HepG2 (cell line): ENCODE results near the gene IRAK4. TPM values are rescaled to one million over a fixed set of nuclear protein-coding genes. Genes with fewer than 3 reads are reported as not detected.
"Not testable (repeated sequence)": the region's sequence is repeated elsewhere in the genome, so short reads cannot be mapped to it uniquely, and the experiment has no call there.

Experiments used
- ATAC-seq: fragments of 200-7000 bp; cut with Tn5 transposase; 3 replicates; pipeline ENCODE4 v1.9.1; 2020; ENCODE audit warnings: mild to moderate bottlenecking, moderate library complexity
- BruUV-seq: library from RNA; stranded (reverse); fragments of 400-500 nt; replicated peaks from 2 replicates; lab custom pipeline; 2021; lab: Mats Ljungman, UMichigan
- CTCF ChIA-PET: fragments of 300-600 bp; formaldehyde crosslinking; extraction: SDS; loops from one replicate; lab custom pipeline; 2021; ENCODE audit warnings: low total read pairs, inconsistent platforms, low intra/inter-chr PET ratio; lab: Yijun Ruan, JAX
- POLR2A ChIA-PET: fragments of 350-600 bp; sonication (Branson Sonifier 250); formaldehyde crosslinking; loops from one replicate; lab custom pipeline; 2020; ENCODE audit warnings: antibody characterized with exemption, inconsistent platforms; lab: Yijun Ruan, JAX
- DNase-seq: peaks from one replicate; pipeline ENCODE4 v3.0.0-alpha.2; 2015; ENCODE audit warnings: low spot score
- FAIRE-seq: peaks from 3 replicates; lab custom pipeline; 2011; peaks lifted over from hg19 to GRCh38; lab: Jason Lieb, UNC
- H2AFZ ChIP-seq: one replicate; pipeline ENCODE4 v1.6.1; 2011; ENCODE audit warnings: low read length, inconsistent platforms
- H3K27ac ChIP-seq: fragments of 300-600 bp; 3 replicates; pipeline ENCODE4 v1.8.0; 2011; ENCODE audit warnings: mixed run types, mild to moderate bottlenecking, mixed read lengths, low read length, inconsistent platforms; ENCODE audit not compliant: insufficient read depth; ENCODE audit errors: extremely low read length
- H3K27me3 ChIP-seq, 2 experiments: fragments of 200-600 bp in 1 of 2; 2 replicates in 1 of 2; 3 replicates in 1 of 2; pipeline versions ENCODE4 v1.6.0 to v1.8.0; 2011; ENCODE audit warnings: low read length in 2 of 2, mild to moderate bottlenecking in 2 of 2, moderate library complexity in 2 of 2, inconsistent platforms in 1 of 2; ENCODE audit not compliant: insufficient read depth in 2 of 2, control insufficient read depth in 1 of 2
- H3K36me3 ChIP-seq, 2 experiments: fragments of 200-600 bp in 1 of 2; replicated peaks in 1 of 2; 2 replicates in 1 of 2; 3 replicates in 1 of 2; pipeline versions ENCODE4 v1.5.1 to v1.8.0; 2011; ENCODE audit warnings: low read length in 2 of 2, inconsistent platforms in 1 of 2; ENCODE audit not compliant: insufficient read depth in 2 of 2, control insufficient read depth in 1 of 2
- H3K4me1 ChIP-seq: 2 replicates; pipeline ENCODE4 v1.5.1; 2012; ENCODE audit warnings: low read length, inconsistent platforms; ENCODE audit not compliant: insufficient read depth
- H3K4me2 ChIP-seq: 2 replicates; pipeline ENCODE4 v1.6.0; 2011; ENCODE audit warnings: low read depth, low read length, inconsistent platforms
- H3K4me3 ChIP-seq, 3 experiments: fragments of 200-600 bp in 1 of 3; sonication (generic), shearing (Covaris generic) in 1 of 3; replicated peaks in 1 of 3; 2 replicates each; pipeline ENCODE4 v1.5.1; 2011 to 2016; ENCODE audit warnings: low read length in 3 of 3, inconsistent platforms in 2 of 3, low read depth in 2 of 3, mild to moderate bottlenecking in 2 of 3, control low read depth in 1 of 3, mixed read lengths in 1 of 3; ENCODE audit not compliant: insufficient read depth in 1 of 3
- H3K79me2 ChIP-seq: one replicate; pipeline ENCODE4 v1.6.1; 2011; ENCODE audit warnings: low read length, inconsistent platforms; ENCODE audit not compliant: insufficient read depth
- H3K9ac ChIP-seq: 2 replicates; pipeline ENCODE4 v1.6.0; 2011; ENCODE audit warnings: mild to moderate bottlenecking, low read depth, low read length, inconsistent platforms; ENCODE audit not compliant: insufficient read depth
- H3K9me3 ChIP-seq: 2 replicates; pipeline ENCODE4 v1.5.1; 2012; ENCODE audit warnings: mild to moderate bottlenecking, low read length
- H4K20me1 ChIP-seq: 2 replicates; pipeline ENCODE4 v1.6.0; 2011; ENCODE audit warnings: inconsistent platforms, mild to moderate bottlenecking, low read length, moderate library complexity; ENCODE audit not compliant: insufficient read depth
- CEBPB ChIP-seq: IDR thresholded peaks from 2 replicates; pipeline ENCODE4 v1.6.1; 2011; ENCODE audit warnings: low read depth, low read length, improper control_type of control experiment, borderline replicate concordance
- NFE2L2 ChIP-seq: fragments of 150-350 bp; IDR thresholded peaks from 2 replicates; pipeline ENCODE4 v1.6.1; 2014; ENCODE audit warnings: low read length
- RBFOX2 ChIP-seq: fragments of 200-400 bp; formaldehyde crosslinking; IDR thresholded peaks from 2 replicates; pipeline ENCODE4 v1.6.1; 2017; ENCODE audit warnings: low read depth, mild to moderate bottlenecking, low read length
- WGBS: methylation state at CpG from one replicate; pipeline ENCODE4 v1.1.6; 2017; ENCODE audit warnings: low lambda C conversion rate; 5-methylcytosine and 5-hydroxymethylcytosine counted together
- in situ Hi-C: cut with HindIII; loops from 2 replicates; pipeline ENCODE4 v1.10.0; 2017; ENCODE audit warnings: low pct_unique_long_range_greater_than_20kb; ENCODE audit not compliant: extremely low pct_ligation_motif_present
- intact Hi-C: fragments of 100-400 bp; cut with micrococcal nuclease; formaldehyde crosslinking; loops from one replicate; pipeline ENCODE4 v1.10.0; 2022; ENCODE audit not compliant: unreplicated experiment
- polyA plus RNA-seq, 8 experiments: library from polyadenylated mRNA; depleted of rRNA in 3 of 8; stranded (reverse) in 7 of 8; unstranded in 1 of 8; fragments of >200 nt; fragmentation: Illumina TruSeq in 4 of 8; extraction: Trizol in 4 of 8; gene quantifications; 2 replicates each; pipeline versions ENCODE4 v1.2.1 to v1.2.3, GENCODE V29; 2011 to 2016; ENCODE audit warnings: low read depth in 4 of 8, missing spikeins in 1 of 8, mixed read lengths in 1 of 8; ENCODE audit not compliant: insufficient read depth in 1 of 8
- total RNA-seq, 5 experiments: library from RNA; depleted of rRNA; stranded (reverse); fragments of >200 nt; fragmentation: Illumina TruSeq; extraction: Trizol; gene quantifications; 2 replicates each; pipeline ENCODE4 v1.2.3, GENCODE V29; 2016; ENCODE audit warnings: low read depth in 1 of 5

Gene IRAK4
- total and polyA plus RNA-seq, 2 of the 13 experiments (the other 11 are each of a cell fraction or from before 2014, with no cell fraction given): 6.6 to 7.1 TPM

DNA sequence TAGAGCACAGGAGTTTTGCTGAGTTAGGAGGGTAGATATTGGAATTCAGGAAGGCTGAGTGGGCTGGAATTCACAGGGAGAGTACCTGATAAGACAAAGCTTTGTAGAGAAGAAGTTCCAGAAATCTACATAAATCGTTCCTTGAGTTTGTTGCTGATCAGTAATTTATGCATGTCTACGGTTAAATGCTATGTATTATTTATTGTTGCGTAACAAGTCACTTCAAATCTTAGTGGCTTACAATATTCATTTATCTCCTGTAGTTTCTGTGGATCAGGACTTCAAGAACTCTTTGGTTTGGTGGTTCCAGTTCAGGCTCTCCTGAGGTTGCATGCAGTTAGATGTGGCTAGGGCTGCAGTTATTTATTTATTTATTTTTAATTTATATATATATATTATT lies 7.9 kb upstream of the IRAK4 start:
- Histone ChIP-seq H4K20me1 (no peaks in the 10 kb centered on the region), H3K9me3 (no peaks in the 10 kb centered on the region), H3K4me3 (no peak overlapping the region), H3K79me2 (peaks cover 4% of the 10 kb centered on the region), H3K27me3 (no peaks in the 10 kb centered on the region), H3K36me3 (peaks cover 2 to 5% of the 10 kb centered on the region in 2 experiments; a peak in 2 of 5 replicates), H2AFZ (no peak overlapping the region), H3K4me2 (no peak overlapping the region), H3K9ac (no peak overlapping the region), H3K4me1 (peaks cover 40% of the 10 kb centered on the region), H3K27ac (no peak overlapping the region)
- TF ChIP-seq NFE2L2: no peak
- TF ChIP-seq RBFOX2: peak; percentile 34; the same call in 1 of the 2 replicates
- peak; percentile 72 for TF ChIP-seq CEBPB
- ChIA-PET CTCF (no interaction called here), POLR2A (no interaction called here)
- ATAC-seq: no peak
- no TSS peak for BruUV-seq
- intact Hi-C loops (loop anchor here (10.0 kb wide), 1 partner anchor 244 kb away; no protein-coding TSS in a partner anchor), in situ Hi-C loops (no loop called here)
- FAIRE-seq: no peak
- DNase-seq: no peak
- WGBS: 92% methylated on average over 3 of the region's 3 CpGs

DNA sequence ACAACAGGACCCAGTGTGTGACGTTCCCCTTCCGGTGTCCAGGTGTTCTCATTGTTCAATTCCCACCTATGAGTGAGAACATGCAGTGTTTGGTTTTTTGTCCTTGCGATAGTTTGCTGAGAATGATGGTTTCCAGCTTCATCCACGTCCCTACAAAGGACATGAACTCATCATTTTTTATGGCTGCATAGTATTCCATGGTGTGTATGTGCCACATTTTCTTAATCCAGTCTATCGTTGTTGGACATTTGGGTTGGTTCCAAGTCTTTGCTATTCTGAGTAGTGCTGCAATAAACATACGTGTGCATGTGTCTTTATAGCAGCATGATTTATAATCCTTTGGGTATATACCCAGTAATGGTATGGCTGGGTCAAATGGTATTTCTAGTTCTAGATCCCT lies 7.4 kb upstream of the IRAK4 start:
- H3K79me2 ChIP-seq, H3K27me3 ChIP-seq, CTCF ChIA-PET, FAIRE-seq, DNase-seq, H3K4me3 ChIP-seq, H3K4me2 ChIP-seq, POLR2A ChIA-PET, H4K20me1 ChIP-seq, H3K9me3 ChIP-seq, H3K27ac ChIP-seq, ATAC-seq, BruUV-seq, H3K36me3 ChIP-seq, H2AFZ ChIP-seq, in situ Hi-C loops, H3K9ac ChIP-seq: not testable (repeated sequence)
- H3K4me1 ChIP-seq: peaks cover 45% of the 10 kb centered on the region
- intact Hi-C loops: loop anchor here (10.0 kb wide), 1 partner anchor 243 kb away; no protein-coding TSS in a partner anchor
- WGBS: 97% methylated on average over 6 of the region's 6 CpGs
